ENCODE measurements around the gene MAP10. TPM values are rescaled to one million over a fixed set of nuclear protein-coding genes. Genes with fewer than 3 reads are reported as not detected.

Gene MAP10
- total RNA-seq, 1 experiment from 2014 or later: 1.2 TPM

DNA sequence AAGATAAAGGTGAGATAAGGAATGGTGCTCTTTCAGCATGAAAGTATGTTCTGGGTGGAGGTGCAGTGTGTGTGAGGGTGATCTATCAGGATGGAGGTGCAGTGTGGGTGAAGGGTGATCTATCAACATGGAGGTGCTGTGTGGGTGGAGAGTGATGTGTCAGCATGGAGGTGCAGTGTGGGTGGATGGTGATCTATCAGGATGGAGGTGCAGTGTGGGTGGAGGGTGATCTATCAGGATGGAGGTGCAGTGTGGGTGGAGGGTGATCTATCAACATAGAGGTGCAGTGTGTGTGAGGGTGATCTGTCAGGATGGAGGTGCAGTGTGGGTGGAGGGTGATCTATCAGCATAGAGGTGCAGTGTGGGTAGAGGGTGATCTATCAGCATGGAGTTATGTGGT lies 12.3 kb upstream of the MAP10 start:
- H3K4me2 ChIP-seq (ENCODE audit: insufficient read depth, insufficient read length, low read length): no peak overlapping the region
- H3K27me3 Mint-ChIP-seq (ENCODE audit: low read depth): peaks cover 5% of the 10 kb centered on the region; the same call in 1 of the 2 replicates
- no peak overlapping the region for H2BK5ac ChIP-seq (ENCODE audit: insufficient read length, low read length)
- H2BK20ac ChIP-seq (ENCODE audit: low read depth, low read length, poor library complexity, severe bottlenecking): no peak overlapping the region
- H3K79me1 ChIP-seq (ENCODE audit: insufficient read depth, low read depth, low read length, poor library complexity, severe bottlenecking): no peaks in the 10 kb centered on the region
- no peak overlapping the region for H3K23ac ChIP-seq (ENCODE audit: insufficient read length, low read depth, low read length)
- no peak overlapping the region for H2BK15ac ChIP-seq (ENCODE audit: low read depth, low read length)
- TF ChIP-seq, protein P1, sequence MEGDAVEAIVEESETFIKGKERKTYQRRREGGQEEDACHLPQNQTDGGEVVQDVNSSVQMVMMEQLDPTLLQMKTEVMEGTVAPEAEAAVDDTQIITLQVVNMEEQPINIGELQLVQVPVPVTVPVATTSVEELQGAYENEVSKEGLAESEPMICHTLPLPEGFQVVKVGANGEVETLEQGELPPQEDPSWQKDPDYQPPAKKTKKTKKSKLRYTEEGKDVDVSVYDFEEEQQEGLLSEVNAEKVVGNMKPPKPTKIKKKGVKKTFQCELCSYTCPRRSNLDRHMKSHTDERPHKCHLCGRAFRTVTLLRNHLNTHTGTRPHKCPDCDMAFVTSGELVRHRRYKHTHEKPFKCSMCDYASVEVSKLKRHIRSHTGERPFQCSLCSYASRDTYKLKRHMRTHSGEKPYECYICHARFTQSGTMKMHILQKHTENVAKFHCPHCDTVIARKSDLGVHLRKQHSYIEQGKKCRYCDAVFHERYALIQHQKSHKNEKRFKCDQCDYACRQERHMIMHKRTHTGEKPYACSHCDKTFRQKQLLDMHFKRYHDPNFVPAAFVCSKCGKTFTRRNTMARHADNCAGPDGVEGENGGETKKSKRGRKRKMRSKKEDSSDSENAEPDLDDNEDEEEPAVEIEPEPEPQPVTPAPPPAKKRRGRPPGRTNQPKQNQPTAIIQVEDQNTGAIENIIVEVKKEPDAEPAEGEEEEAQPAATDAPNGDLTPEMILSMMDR (conservative IDR thresholded peaks at IDR 0.05): no peak
- H3K27ac Mint-ChIP-seq: no peak overlapping the region
- no peaks in the 10 kb centered on the region for H3K4me1 ChIP-seq (ENCODE audit: insufficient read depth, low read length)
- H3K36me3 Mint-ChIP-seq (ENCODE audit: insufficient read depth in 1 of 3, low read depth in 3 of 3): no peaks in the 10 kb centered on the region
- H3K27ac ChIP-seq (ENCODE audit: insufficient read length, low read depth, low read length): no peak overlapping the region
- no peak overlapping the region for H3K4me3 Mint-ChIP-seq
- H3K56ac ChIP-seq (ENCODE audit: insufficient read length, low read depth, low read length): no peak overlapping the region
- H3K9me3 Mint-ChIP-seq: no peaks in the 10 kb centered on the region
- H3K79me2 ChIP-seq (ENCODE audit: insufficient read depth, low read length): no peaks in the 10 kb centered on the region
- peak overlapping the region; percentile 79 for H4K8ac ChIP-seq (replicated peaks; ENCODE audit: insufficient read length, low read depth, low read length)
- no peak overlapping the region for H3K14ac ChIP-seq (ENCODE audit: insufficient read depth, low read length)
- H3K27me3 ChIP-seq (ENCODE audit: insufficient read depth, low read length): no peaks in the 10 kb centered on the region
- no peaks in the 10 kb centered on the region for H3K23me2 ChIP-seq (ENCODE audit: insufficient read length, low read depth, low read length, poor library complexity, severe bottlenecking)
- H3K18ac ChIP-seq (ENCODE audit: insufficient read length, low read depth, low read length): no peak overlapping the region
- no peak overlapping the region for H2AK5ac ChIP-seq (ENCODE audit: insufficient read length, low read length)
- H3K9ac ChIP-seq (ENCODE audit: extremely low read depth, insufficient read length, low read length): no peak overlapping the region
- H3K4ac ChIP-seq (ENCODE audit: low read depth, low read length): no peak overlapping the region
- H2BK12ac ChIP-seq (ENCODE audit: insufficient read length, low read depth, low read length): no peak overlapping the region
- H3K4me1 Mint-ChIP-seq: peaks cover 2 to 4% of the 10 kb centered on the region in 2 experiments; a peak in 1 of 4 replicates
- no peak overlapping the region for H4K5ac ChIP-seq (ENCODE audit: insufficient read length, low read depth, low read length)
- no peaks in the 10 kb centered on the region for H3K9me3 ChIP-seq (ENCODE audit: control insufficient read depth, low read depth, low read length)
- H2AFZ ChIP-seq (ENCODE audit: low read length): no peak overlapping the region
- no peaks in the 10 kb centered on the region for H4K20me1 ChIP-seq (ENCODE audit: control insufficient read depth, insufficient read depth, insufficient read length)
- H4K91ac ChIP-seq (ENCODE audit: insufficient read length, low read depth, low read length): no peak overlapping the region
- no peak overlapping the region for H2BK120ac ChIP-seq (ENCODE audit: low read depth, low read length, poor library complexity, severe bottlenecking)
- no peak overlapping the region for H3T11ph ChIP-seq (ENCODE audit: low read length)
- no peak for DNase-seq
